H9 (cell line): ENCODE measurements around the gene FBXW4. TPM values are rescaled to one million over a fixed set of nuclear protein-coding genes. Genes with fewer than 3 reads are reported as not detected.

ENCODE experiments used
- DNase-seq: peaks from one replicate; pipeline ENCODE4 v3.0.0-alpha.2; 2017
- H2AFZ ChIP-seq: one replicate; pipeline ENCODE4 v1.6.1; 2013; ENCODE audit warnings: mild to moderate bottlenecking, low read length, control low read depth, moderate library complexity
- H2AK5ac ChIP-seq: 2 replicates; pipeline ENCODE4 v1.6.1; 2013; ENCODE audit warnings: low read length, control low read depth, mixed read lengths; ENCODE audit not compliant: insufficient read length
- H2BK120ac ChIP-seq: one replicate; pipeline ENCODE4 v1.6.1; 2013; ENCODE audit warnings: low read depth, mild to moderate bottlenecking, low read length, control low read depth, inconsistent platforms; ENCODE audit not compliant: poor library complexity, severe bottlenecking
- H2BK12ac ChIP-seq: 2 replicates; pipeline ENCODE4 v1.6.1; 2013; ENCODE audit warnings: low read length, control low read depth, mixed read lengths, low read depth; ENCODE audit not compliant: insufficient read length
- H2BK15ac ChIP-seq: 2 replicates; pipeline ENCODE4 v1.6.1; 2013; ENCODE audit warnings: low read depth, low read length, control low read depth
- H2BK20ac ChIP-seq: one replicate; pipeline ENCODE4 v1.6.1; 2013; ENCODE audit warnings: low read depth, mild to moderate bottlenecking, low read length, control low read depth, inconsistent platforms; ENCODE audit not compliant: poor library complexity, severe bottlenecking
- H2BK5ac ChIP-seq: 2 replicates; pipeline ENCODE4 v1.6.1; 2013; ENCODE audit warnings: low read length, control low read depth, mixed read lengths; ENCODE audit not compliant: insufficient read length
- H3K14ac ChIP-seq: 2 replicates; pipeline ENCODE4 v1.6.1; 2013; ENCODE audit warnings: low read length, control low read depth; ENCODE audit not compliant: insufficient read depth
- H3K18ac ChIP-seq: 2 replicates; pipeline ENCODE4 v1.6.1; 2013; ENCODE audit warnings: low read depth, mild to moderate bottlenecking, mixed read lengths, low read length, control low read depth; ENCODE audit not compliant: insufficient read length
- H3K23ac ChIP-seq: 2 replicates; pipeline ENCODE4 v1.6.1; 2013; ENCODE audit warnings: low read length, control low read depth, mixed read lengths, low read depth; ENCODE audit not compliant: insufficient read length
- H3K23me2 ChIP-seq: 2 replicates; pipeline ENCODE4 v1.6.1; 2013; ENCODE audit warnings: low read depth, mild to moderate bottlenecking, mixed read lengths, low read length, control low read depth; ENCODE audit not compliant: insufficient read length, poor library complexity, severe bottlenecking
- H3K27ac ChIP-seq: 2 replicates; pipeline ENCODE4 v1.5.1; 2013; ENCODE audit warnings: low read length, control low read depth, mixed read lengths, low read depth; ENCODE audit not compliant: insufficient read length
- H3K27me3 ChIP-seq: 2 replicates; pipeline ENCODE4 v1.6.1; 2013; ENCODE audit warnings: low read length, control low read depth, inconsistent platforms; ENCODE audit not compliant: insufficient read depth
- H3K4ac ChIP-seq: 2 replicates; pipeline ENCODE4 v1.6.1; 2013; ENCODE audit warnings: low read depth, mild to moderate bottlenecking, control low read depth, inconsistent platforms, low read length, moderate library complexity
- H3K4me1 ChIP-seq: 2 replicates; pipeline ENCODE4 v1.6.1; 2013; ENCODE audit warnings: low read length, control low read depth, inconsistent platforms; ENCODE audit not compliant: insufficient read depth
- H3K4me2 ChIP-seq: 2 replicates; pipeline ENCODE4 v1.6.1; 2013; ENCODE audit warnings: low read length, control low read depth, mixed read lengths; ENCODE audit not compliant: insufficient read length, insufficient read depth
- H3K56ac ChIP-seq: 2 replicates; pipeline ENCODE4 v1.6.1; 2013; ENCODE audit warnings: low read depth, mild to moderate bottlenecking, mixed read lengths, low read length, control low read depth; ENCODE audit not compliant: insufficient read length
- H3K79me1 ChIP-seq: 2 replicates; pipeline ENCODE4 v1.6.1; 2013; ENCODE audit warnings: low read depth, mild to moderate bottlenecking, moderate library complexity, low read length, control low read depth, inconsistent platforms; ENCODE audit not compliant: insufficient read depth, poor library complexity, severe bottlenecking
- H3K79me2 ChIP-seq: 2 replicates; pipeline ENCODE4 v1.6.1; 2013; ENCODE audit warnings: low read length, control low read depth, inconsistent platforms; ENCODE audit not compliant: insufficient read depth
- H3K9ac ChIP-seq: 2 replicates; pipeline ENCODE4 v1.6.1; 2013; ENCODE audit warnings: low read length, control low read depth, mixed read lengths; ENCODE audit not compliant: insufficient read length; ENCODE audit errors: extremely low read depth
- H3K9me3 ChIP-seq: one replicate; pipeline ENCODE4 v1.6.1; 2013; ENCODE audit warnings: low read depth, low read length, inconsistent platforms; ENCODE audit not compliant: control insufficient read depth
- H3T11ph ChIP-seq: one replicate; pipeline ENCODE4 v1.6.1; 2013; ENCODE audit warnings: mild to moderate bottlenecking, low read length, control low read depth, inconsistent platforms
- H4K20me1 ChIP-seq: one replicate; pipeline ENCODE4 v1.6.1; 2013; ENCODE audit not compliant: control insufficient read depth, insufficient read length, insufficient read depth
- H4K5ac ChIP-seq: 2 replicates; pipeline ENCODE4 v1.6.1; 2013; ENCODE audit warnings: low read depth, mild to moderate bottlenecking, mixed read lengths, low read length, control low read depth; ENCODE audit not compliant: insufficient read length
- H4K8ac ChIP-seq: replicated peaks from 2 replicates; pipeline ENCODE4 v1.6.1; 2013; ENCODE audit warnings: low read length, control low read depth, mixed read lengths, low read depth; ENCODE audit not compliant: insufficient read length
- H4K91ac ChIP-seq: 2 replicates; pipeline ENCODE4 v1.6.1; 2013; ENCODE audit warnings: low read depth, mild to moderate bottlenecking, moderate library complexity, mixed read lengths, low read length, control low read depth; ENCODE audit not compliant: insufficient read length
- H3K27ac Mint-ChIP-seq, 3 experiments: 2 replicates in 2 of 3; 3 replicates in 1 of 3; pipeline ENCODE4 v1.8.0; 2020 to 2021; ENCODE audit warnings: mixed read lengths in 3 of 3, mild to moderate bottlenecking in 1 of 3, moderate library complexity in 1 of 3
- H3K27me3 Mint-ChIP-seq: 2 replicates; pipeline ENCODE4 v1.8.0; 2021; ENCODE audit warnings: low read depth, mild to moderate bottlenecking, moderate library complexity, mixed read lengths
- H3K36me3 Mint-ChIP-seq, 3 experiments: 2 replicates in 2 of 3; 3 replicates in 1 of 3; pipeline ENCODE4 v1.8.0; 2020 to 2021; ENCODE audit warnings: low read depth in 3 of 3, mixed read lengths in 3 of 3; ENCODE audit not compliant: insufficient read depth in 1 of 3
- H3K4me1 Mint-ChIP-seq, 2 experiments: 2 replicates each; pipeline ENCODE4 v1.8.0; 2020; ENCODE audit warnings: mixed read lengths in 2 of 2
- H3K4me3 Mint-ChIP-seq, 2 experiments: 2 replicates in 1 of 2; 3 replicates in 1 of 2; pipeline ENCODE4 v1.8.0; 2020 to 2021; ENCODE audit warnings: mild to moderate bottlenecking in 2 of 2, mixed read lengths in 2 of 2, moderate library complexity in 1 of 2
- H3K9me3 Mint-ChIP-seq, 2 experiments: 2 replicates in 1 of 2; 3 replicates in 1 of 2; pipeline ENCODE4 v1.8.0; 2020; ENCODE audit warnings: mild to moderate bottlenecking in 2 of 2, mixed read lengths in 2 of 2, moderate library complexity in 1 of 2
- CTCF ChIP-seq: fragments of 200-600 bp; sonication (generic); conservative IDR thresholded peaks from 3 replicates; pipeline ENCODE4 v1.8.0; 2021; ENCODE audit warnings: antibody characterized with exemption, mild to moderate bottlenecking
- WGBS: extraction: QIAGEN DNeasy Blood & Tissue Kit; methylation state at CpG from one replicate; pipeline ENCODE4 v1.1.7; 2013; ENCODE audit warnings: missing lambda C conversion rate, low lambda C conversion rate, mixed read lengths; ENCODE audit not compliant: insufficient read length; ENCODE audit errors: extremely low coverage; 5-methylcytosine and 5-hydroxymethylcytosine counted together
- total RNA-seq: library from RNA; stranded (reverse); gene quantifications from 2 replicates; pipeline ENCODE4 v1.2.1, GENCODE V29; 2021

Gene FBXW4
- total RNA-seq, 1 experiment from 2014 or later = 41.6 TPM

DNA sequence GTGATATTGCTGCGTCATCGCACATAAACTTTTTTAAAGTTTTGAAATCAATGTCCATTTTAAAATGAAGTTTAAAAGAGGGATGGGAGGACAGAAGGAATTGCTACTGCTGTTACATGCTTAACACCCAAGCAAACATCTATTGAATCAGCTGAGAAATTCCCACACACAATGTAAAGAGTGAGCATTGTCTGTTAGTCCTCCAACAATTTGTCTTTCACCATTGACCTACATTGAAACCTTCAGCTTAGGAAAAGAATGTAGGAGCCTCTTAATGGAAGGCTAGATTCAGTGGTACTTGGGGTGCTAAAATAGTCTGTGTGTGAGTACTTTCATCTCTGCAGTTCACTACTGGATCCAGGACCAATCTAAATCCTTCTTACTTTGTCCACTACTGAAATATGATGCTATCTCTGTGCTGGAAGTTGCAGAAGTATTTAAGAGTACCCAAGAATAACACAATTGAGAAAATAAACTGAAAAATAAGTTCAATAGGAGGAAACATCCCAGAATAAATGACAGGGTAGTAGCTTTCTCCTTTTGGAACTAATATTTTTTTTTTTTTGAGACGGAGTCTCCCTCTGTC is 23.8 kb upstream of the FBXW4 start:
- Histone ChIP-seq H2BK12ac (no peak overlapping the region), H2AFZ (no peak overlapping the region), H2BK5ac (no peak overlapping the region), H3K18ac (no peak overlapping the region), H3K9ac (no peak overlapping the region), H3K4ac (no peak overlapping the region), H3K79me2 (no peaks in the 10 kb centered on the region), H3K27me3 (no peaks in the 10 kb centered on the region), H4K8ac (no peak overlapping the region), H3K14ac (no peak overlapping the region), H4K91ac (no peak overlapping the region), H3K23ac (no peak overlapping the region), H4K20me1 (no peaks in the 10 kb centered on the region), H2BK20ac (no peak overlapping the region), H3K23me2 (no peaks in the 10 kb centered on the region), H3K56ac (no peak overlapping the region), H3K4me1 (no peaks in the 10 kb centered on the region), H2BK120ac (no peak overlapping the region), H2BK15ac (no peak overlapping the region), H3T11ph (no peak overlapping the region), H3K27ac (no peak overlapping the region), H3K79me1 (no peaks in the 10 kb centered on the region), H3K9me3 (no peaks in the 10 kb centered on the region), H2AK5ac (no peak overlapping the region), H4K5ac (no peak overlapping the region), H3K4me2 (no peak overlapping the region)
- no CpG with 5 or more reads among the region's 3 CpGs for WGBS
- no peak for TF ChIP-seq CTCF
- H3K4me1 Mint-ChIP-seq = peaks cover 10 to 13% of the 10 kb centered on the region in 2 experiments
- DNase-seq = no peak
- H3K4me3 Mint-ChIP-seq = no peak overlapping the region
- no peak overlapping the region; a peak in 1 of 7 replicates for H3K27ac Mint-ChIP-seq
- H3K36me3 Mint-ChIP-seq = no peaks in the 10 kb centered on the region
- H3K9me3 Mint-ChIP-seq = no peaks in the 10 kb centered on the region; a peak in 1 of 5 replicates
- H3K27me3 Mint-ChIP-seq = peaks cover 4% of the 10 kb centered on the region
